ACC112 (cell line): ENCODE results near the gene PANX2.
"Not testable (repeated sequence)": the region's sequence is repeated elsewhere in the genome, so short reads cannot be mapped to it uniquely, and the experiment has no call there.

Experiments
- H2AFZ ChIP-seq: fragments of 200-600 bp; sonication (generic); one replicate; pipeline ENCODE4 v1.6.0; 2017; ENCODE audit warnings: antibody characterized with exemption, low read length; ENCODE audit not compliant: unreplicated experiment
- H3K27ac ChIP-seq: fragments of 200-600 bp; sonication (generic); 2 replicates; pipeline ENCODE4 v1.5.1; 2014; ENCODE audit warnings: low read depth, mild to moderate bottlenecking, antibody characterized with exemption, low read length, moderate library complexity
- H3K27me3 ChIP-seq: fragments of 200-600 bp; sonication (generic); 2 replicates; pipeline ENCODE4 v1.6.1; 2014; ENCODE audit warnings: mild to moderate bottlenecking, antibody characterized with exemption, low read length, moderate library complexity, mixed read lengths; ENCODE audit not compliant: insufficient read depth
- H3K36me3 ChIP-seq: fragments of 200-600 bp; sonication (generic); 2 replicates; pipeline ENCODE4 v1.6.1; 2016; ENCODE audit warnings: mild to moderate bottlenecking, antibody characterized with exemption, low read length, moderate library complexity, mixed read lengths; ENCODE audit not compliant: insufficient read depth
- H3K4me1 ChIP-seq: fragments of 200-600 bp; sonication (generic); one replicate; pipeline ENCODE4 v1.6.1; 2016; ENCODE audit warnings: low read length, mixed read lengths; ENCODE audit not compliant: insufficient read depth, unreplicated experiment, control insufficient read depth
- H3K4me3 ChIP-seq: fragments of 200-600 bp; sonication (generic); 2 replicates; pipeline ENCODE4 v1.5.1; 2014; ENCODE audit warnings: mild to moderate bottlenecking, low read depth, low read length
- H3K79me2 ChIP-seq: fragments of 200-600 bp; sonication (generic); one replicate; pipeline ENCODE4 v1.6.0; 2016; ENCODE audit warnings: low read length; ENCODE audit not compliant: control insufficient read depth, unreplicated experiment, insufficient read depth

Gene PANX2

GRCh38 chr22:50204571-50204970, 34.0 kb downstream of the PANX2 start:
- Histone ChIP-seq H3K27me3 (no peaks in the 10 kb centered on the region), H3K27ac (no peak overlapping the region), H3K4me1 (peaks cover 4% of the 10 kb centered on the region), H3K36me3 (peaks cover 8% of the 10 kb centered on the region; the same call in 1 of the 2 replicates), H3K79me2 (peaks cover 24% of the 10 kb centered on the region), H2AFZ (no peak overlapping the region), H3K4me3 (no peak overlapping the region)

- not testable (repeated sequence) for H3K27ac ChIP-seq, H3K4me1 ChIP-seq
Measured at GRCh38 chr22:50204998-50205397, 34.5 kb downstream of the PANX2 start.

GRCh38 chr22:50205781-50206569, 35.4 kb downstream of the PANX2 start:
- Histone ChIP-seq H2AFZ (no peak overlapping the region), H3K27me3 (no peaks in the 10 kb centered on the region), H3K36me3 (peaks cover 8% of the 10 kb centered on the region; the same call in 1 of the 2 replicates), H3K4me3 (no peak overlapping the region), H3K4me1 (peaks cover 4% of the 10 kb centered on the region), H3K79me2 (peaks cover 24% of the 10 kb centered on the region), H3K27ac (no peak overlapping the region)

More at GRCh38 chr22:50204998-50205397, 34.5 kb downstream of the PANX2 start:
- not testable (repeated sequence) for H3K36me3 ChIP-seq, H2AFZ ChIP-seq, H3K27me3 ChIP-seq, H3K4me3 ChIP-seq
- H3K79me2 ChIP-seq = peaks cover 24% of the 10 kb centered on the region

GRCh38 chr22:50206599-50206998, 36.1 kb downstream of the PANX2 start:
- H3K4me3 ChIP-seq = no peak overlapping the region
- no peak overlapping the region for H3K27ac ChIP-seq
- no peaks in the 10 kb centered on the region for H3K27me3 ChIP-seq
- no peak overlapping the region for H2AFZ ChIP-seq
- peaks cover 4% of the 10 kb centered on the region for H3K4me1 ChIP-seq
- peaks cover 8% of the 10 kb centered on the region; the same call in 1 of the 2 replicates for H3K36me3 ChIP-seq
- H3K79me2 ChIP-seq = peaks cover 21% of the 10 kb centered on the region

GRCh38 chr22:50207383-50208140, 37.0 kb downstream of the PANX2 start:
- Histone ChIP-seq H3K4me3 (no peak overlapping the region), H2AFZ (no peak overlapping the region), H3K4me1 (no peaks in the 10 kb centered on the region), H3K36me3 (peaks cover 8% of the 10 kb centered on the region; the same call in 1 of the 2 replicates), H3K27me3 (no peaks in the 10 kb centered on the region), H3K79me2 (peaks cover 11% of the 10 kb centered on the region), H3K27ac (no peak overlapping the region)

GRCh38 chr22:50208430-50208938, 38.0 kb downstream of the PANX2 start:
- Histone ChIP-seq H3K36me3 (peaks cover 3% of the 10 kb centered on the region; the same call in 1 of the 2 replicates), H3K27me3 (no peaks in the 10 kb centered on the region), H3K79me2 (peaks cover 3% of the 10 kb centered on the region), H3K4me1 (no peaks in the 10 kb centered on the region), H2AFZ (no peak overlapping the region), H3K27ac (no peak overlapping the region), H3K4me3 (no peak overlapping the region)

- Histone ChIP-seq H3K79me2 (no peaks in the 10 kb centered on the region), H3K27me3 (no peaks in the 10 kb centered on the region), H3K27ac (no peak overlapping the region), H2AFZ (no peak overlapping the region), H3K4me3 (no peak overlapping the region), H3K4me1 (no peaks in the 10 kb centered on the region), H3K36me3 (no peaks in the 10 kb centered on the region)
Measured at GRCh38 chr22:50208939-50209892, 38.7 kb downstream of the PANX2 start.

GRCh38 chr22:50209893-50210292, 39.4 kb downstream of the PANX2 start:
- Histone ChIP-seq H3K27me3 (no peaks in the 10 kb centered on the region), H3K79me2 (no peaks in the 10 kb centered on the region), H3K4me1 (no peaks in the 10 kb centered on the region), H3K36me3 (no peaks in the 10 kb centered on the region), H3K27ac (no peak overlapping the region), H3K4me3 (no peak overlapping the region), H2AFZ (no peak overlapping the region)

GRCh38 chr22:50210378-50211139, 40.0 kb downstream of the PANX2 start:
- Histone ChIP-seq H3K27me3 (no peaks in the 10 kb centered on the region), H3K79me2 (no peaks in the 10 kb centered on the region), H3K4me3 (no peak overlapping the region), H3K36me3 (no peaks in the 10 kb centered on the region), H2AFZ (no peak overlapping the region), H3K4me1 (no peaks in the 10 kb centered on the region), H3K27ac (no peak overlapping the region)
